Vagina (tissue), 2 donors: ENCODE results near the gene NFATC3.

ENCODE experiments used
- POLR2A ChIP-seq, 2 donors: fragments of 450-650 bp; IDR thresholded peaks; one replicate each; pipeline ENCODE4 v1.6.1; 2017; ENCODE audit warnings: antibody characterized with exemption in 2 of 2, mild to moderate bottlenecking in 2 of 2, moderate library complexity in 2 of 2
- POLR2AphosphoS5 ChIP-seq, 2 donors: sonication (generic); formaldehyde crosslinking; IDR thresholded peaks; one replicate each; pipeline ENCODE4 v1.9.0; 2017; ENCODE audit warnings: antibody characterized with exemption in 2 of 2, mild to moderate bottlenecking in 2 of 2, low read depth in 1 of 2; ENCODE audit not compliant: insufficient read depth in 1 of 2
- TF ChIP-seq, protein P1 (sequence below), 3 experiments: fragments of 450-650 bp in 2 of 3; fragments of 200-600 bp in 1 of 3; sonication (generic) in 1 of 3; IDR thresholded peaks; one replicate each; pipeline ENCODE4 v1.5.1; 2017 to 2019; ENCODE audit warnings: antibody characterized with exemption in 3 of 3, mild to moderate bottlenecking in 2 of 3, moderate library complexity in 2 of 3

DNA sequence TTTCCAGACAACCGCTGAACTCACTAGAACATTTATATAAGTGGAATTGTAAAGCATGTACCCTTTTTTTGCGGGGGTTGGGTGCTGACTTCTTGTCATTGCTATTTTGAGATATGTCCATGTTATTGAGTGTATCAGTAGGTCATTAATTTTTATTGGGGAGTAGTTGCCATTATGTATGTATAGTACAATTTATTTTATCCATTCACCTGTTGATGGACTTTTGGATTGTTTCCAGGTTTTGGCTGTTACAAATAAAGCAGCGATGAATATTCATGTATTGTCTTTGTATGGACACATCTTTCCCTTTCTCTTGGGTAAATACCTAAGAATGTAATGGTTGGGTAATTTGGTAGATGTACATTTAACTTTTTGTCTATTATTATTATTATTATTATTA lies 12.7 kb downstream of the NFATC3 start:
- TF ChIP-seq, protein P1, sequence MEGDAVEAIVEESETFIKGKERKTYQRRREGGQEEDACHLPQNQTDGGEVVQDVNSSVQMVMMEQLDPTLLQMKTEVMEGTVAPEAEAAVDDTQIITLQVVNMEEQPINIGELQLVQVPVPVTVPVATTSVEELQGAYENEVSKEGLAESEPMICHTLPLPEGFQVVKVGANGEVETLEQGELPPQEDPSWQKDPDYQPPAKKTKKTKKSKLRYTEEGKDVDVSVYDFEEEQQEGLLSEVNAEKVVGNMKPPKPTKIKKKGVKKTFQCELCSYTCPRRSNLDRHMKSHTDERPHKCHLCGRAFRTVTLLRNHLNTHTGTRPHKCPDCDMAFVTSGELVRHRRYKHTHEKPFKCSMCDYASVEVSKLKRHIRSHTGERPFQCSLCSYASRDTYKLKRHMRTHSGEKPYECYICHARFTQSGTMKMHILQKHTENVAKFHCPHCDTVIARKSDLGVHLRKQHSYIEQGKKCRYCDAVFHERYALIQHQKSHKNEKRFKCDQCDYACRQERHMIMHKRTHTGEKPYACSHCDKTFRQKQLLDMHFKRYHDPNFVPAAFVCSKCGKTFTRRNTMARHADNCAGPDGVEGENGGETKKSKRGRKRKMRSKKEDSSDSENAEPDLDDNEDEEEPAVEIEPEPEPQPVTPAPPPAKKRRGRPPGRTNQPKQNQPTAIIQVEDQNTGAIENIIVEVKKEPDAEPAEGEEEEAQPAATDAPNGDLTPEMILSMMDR (IDR thresholded peaks at IDR 0.05) = no peak
- TF ChIP-seq POLR2AphosphoS5 (IDR thresholded peaks at IDR 0.05; ENCODE audit: insufficient read depth in 1 of 2, low read depth in 1 of 2) = no peak
- TF ChIP-seq POLR2A (IDR thresholded peaks at IDR 0.05) = no peak
